H1 (cell line): ENCODE measurements around the gene PCP4L1. TPM values are rescaled to one million over a fixed set of nuclear protein-coding genes. Genes with fewer than 3 reads are reported as not detected.

Source experiments
- BCL11A ChIP-seq, 2 experiments: IDR thresholded peaks; one replicate each; pipeline ENCODE4 v1.6.1; 2011; ENCODE audit warnings: low read depth in 2 of 2, low read length in 2 of 2, mild to moderate bottlenecking in 2 of 2
- POLR2A ChIP-seq, 2 experiments: IDR thresholded peaks; 1 replicate in 1 of 2; 2 replicates in 1 of 2; pipeline ENCODE4 v1.6.1; 2011; ENCODE audit warnings: low read depth in 2 of 2, low read length in 2 of 2, mild to moderate bottlenecking in 2 of 2; ENCODE audit errors: control extremely low read depth in 1 of 2
- polyA plus RNA-seq, 7 experiments: library from polyadenylated mRNA; depleted of rRNA in 3 of 7; stranded (reverse) in 5 of 7; unstranded in 2 of 7; fragments of >200 nt in 5 of 7; fragments of 200-250 nt in 2 of 7; gene quantifications; 1 replicate in 5 of 7; 2 replicates in 1 of 7; 4 replicates in 1 of 7; pipeline versions ENCODE4 v1.2.1 to v1.2.3, GENCODE V29; 2011 to 2013; ENCODE audit warnings: missing spikeins in 2 of 7, mixed read lengths in 2 of 7
- total RNA-seq: library from RNA; stranded (reverse); fragmentation: NEBNext Ultra II Directional; extraction: Animal tissue kit (Norgen Biotek cat#: 25700); gene quantifications from 2 replicates; pipeline ENCODE4 v1.2.1, GENCODE V29; 2021

Gene PCP4L1
- total and polyA plus RNA-seq, 2 of the 8 experiments (the other 6 are each of a cell fraction or from before 2014, with no cell fraction given), result 0.41 to 1.0 TPM

DNA sequence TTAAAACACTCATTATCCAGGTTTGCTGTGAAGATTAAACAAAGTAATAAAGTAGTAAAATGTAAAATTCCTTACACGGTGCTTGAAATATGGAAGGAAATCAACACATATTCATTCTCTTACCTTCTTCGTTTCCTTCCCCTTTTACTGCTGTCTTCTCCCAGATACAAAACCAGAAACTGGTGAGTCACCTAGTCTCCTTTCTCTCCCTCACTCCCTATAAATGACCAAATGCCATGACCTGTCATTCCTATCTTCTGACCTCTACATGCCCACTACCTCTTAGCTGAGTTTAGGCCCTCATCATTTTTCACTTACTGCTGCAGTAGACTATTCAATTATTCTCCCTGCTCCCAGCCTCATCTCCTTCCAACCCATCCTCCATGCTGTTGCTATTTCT is 16.2 kb upstream of the PCP4L1 start (continued):
- no peak for TF ChIP-seq POLR2A (IDR thresholded peaks at IDR 0.05; ENCODE audit: control extremely low read depth in 1 of 2, low read depth in 2 of 2, low read length in 2 of 2)
- no peak for TF ChIP-seq BCL11A (IDR thresholded peaks at IDR 0.05; ENCODE audit: low read depth in 2 of 2, low read length in 2 of 2)
